HepG2 (cell line): ENCODE data around the gene ANTXR1.

ENCODE experiments used
- CTCF ChIP-seq: sonication (generic); formaldehyde crosslinking; IDR thresholded peaks from 2 replicates; pipeline ENCODE4 v1.5.0; 2020; ENCODE audit warnings: mild to moderate bottlenecking, missing genetic modification reagents, moderate library complexity
- EP300 ChIP-seq, 3 experiments: sonication (generic) in 1 of 3; formaldehyde crosslinking in 1 of 3; IDR thresholded peaks; 2 replicates each; pipeline versions ENCODE4 v1.5.1 to v1.6.1; 2011 to 2020; ENCODE audit warnings: low read depth in 2 of 3, low read length in 2 of 3, borderline replicate concordance in 1 of 3, improper control_type of control experiment in 1 of 3, mild to moderate bottlenecking in 1 of 3, missing genetic modification reagents in 1 of 3, moderate library complexity in 1 of 3
- GPBP1L1 ChIP-seq: sonication (generic); formaldehyde crosslinking; IDR thresholded peaks from 2 replicates; pipeline ENCODE4 v1.5.0; 2020; ENCODE audit warnings: mild to moderate bottlenecking, missing genetic modification reagents
- HDAC2 ChIP-seq: sonication (generic); formaldehyde crosslinking; IDR thresholded peaks from 2 replicates; pipeline ENCODE4 v1.4.0; 2020; ENCODE audit warnings: missing genetic modification reagents
- HMG20A ChIP-seq: IDR thresholded peaks from 2 replicates; pipeline ENCODE4 v1.6.1; 2016; ENCODE audit warnings: borderline replicate concordance
- HMG20B ChIP-seq: conservative IDR thresholded peaks from 2 replicates; pipeline ENCODE4 v1.6.1; 2016; ENCODE audit warnings: missing genetic modification reagents, missing compliant biosample characterization
- MIER2 ChIP-seq: IDR thresholded peaks from 2 replicates; pipeline ENCODE4 v1.6.1; 2016; ENCODE audit warnings: missing biosample characterization, missing genetic modification reagents
- NR2C2 ChIP-seq: sonication (generic); formaldehyde crosslinking; IDR thresholded peaks from 2 replicates; pipeline ENCODE4 v1.4.0; 2020; ENCODE audit warnings: missing genetic modification reagents, mild to moderate bottlenecking, moderate library complexity, borderline replicate concordance
- ZNF24 ChIP-seq: fragments of 450-650 bp; IDR thresholded peaks from 2 replicates; pipeline ENCODE4 v1.6.1; 2017; ENCODE audit warnings: antibody characterized with exemption, mild to moderate bottlenecking
- ZNF335 ChIP-seq: sonication (generic); formaldehyde crosslinking; IDR thresholded peaks from 2 replicates; pipeline ENCODE4 v1.4.0; 2020; ENCODE audit warnings: missing genetic modification reagents
- ZZZ3 ChIP-seq: sonication (generic); formaldehyde crosslinking; IDR thresholded peaks from 2 replicates; pipeline ENCODE4 v1.4.0; 2020; ENCODE audit warnings: missing genetic modification reagents, mild to moderate bottlenecking, borderline replicate concordance

- TF ChIP-seq GPBP1L1 (CRISPR knock-in tag): no peak
- no peak for TF ChIP-seq ZZZ3 (CRISPR knock-in tag)
- TF ChIP-seq HDAC2: no peak
- TF ChIP-seq EP300 (IDR thresholded peaks at IDR 0.05; ENCODE audit: low read depth in 2 of 2, low read length in 2 of 2): no peak
- no peak for TF ChIP-seq EP300 (CRISPR knock-in tag; IDR thresholded peaks at IDR 0.05; ENCODE audit: borderline replicate concordance)
- no peak for TF ChIP-seq ZNF24
- no peak for TF ChIP-seq MIER2 (CRISPR knock-in tag)
- TF ChIP-seq CTCF (CRISPR knock-in tag): no peak
- no peak for TF ChIP-seq HMG20A (CRISPR knock-in tag)
- no peak for TF ChIP-seq ZNF335
- TF ChIP-seq HMG20B (CRISPR knock-in tag): no peak
- no peak for TF ChIP-seq NR2C2 (CRISPR knock-in tag)
These were observed 228.9 kb downstream of the ANTXR1 start for GRCh38 chr2:69241664-69242514.
